Mesothelial cell of epicardium (in vitro differentiated cells): ENCODE data around the gene SLC9A7. TPM values are rescaled to one million over a fixed set of nuclear protein-coding genes. Genes with fewer than 3 reads are reported as not detected.

ENCODE experiments used
- DNase-seq, 2 experiments: peaks; one replicate each; pipeline ENCODE4 v3.0.0; 2021; ENCODE audit warnings: low spot score in 2 of 2; ENCODE audit not compliant: unreplicated experiment in 2 of 2
- H3K27ac Mint-ChIP-seq: 2 replicates; pipeline ENCODE4 v1.8.0; 2021; ENCODE audit warnings: mixed read lengths
- H3K27me3 Mint-ChIP-seq: 2 replicates; pipeline ENCODE4 v1.8.0; 2021; ENCODE audit warnings: low read depth, mixed read lengths
- H3K36me3 Mint-ChIP-seq: 2 replicates; pipeline ENCODE4 v1.8.0; 2021; ENCODE audit warnings: mixed read lengths
- H3K4me1 Mint-ChIP-seq: 2 replicates; pipeline ENCODE4 v1.8.0; 2021; ENCODE audit warnings: mixed read lengths
- H3K4me3 Mint-ChIP-seq: 2 replicates; pipeline ENCODE4 v1.8.0; 2021; ENCODE audit warnings: mild to moderate bottlenecking, moderate library complexity, mixed read lengths
- H3K9me3 Mint-ChIP-seq: 2 replicates; pipeline ENCODE4 v1.8.0; 2021; ENCODE audit warnings: mixed read lengths
- total RNA-seq: library from RNA; stranded (reverse); gene quantifications from 3 replicates; pipeline ENCODE4 v1.2.1, GENCODE V29; 2021
- TF ChIP-seq, protein P1 (sequence below): fragments of 200-600 bp; sonication (generic); IDR thresholded peaks from one replicate; pipeline ENCODE4 v1.5.0; 2021; ENCODE audit warnings: antibody characterized with exemption; ENCODE audit not compliant: unreplicated experiment

The SLC9A7 gene
- total RNA-seq, 1 donor from 2014 or later = 14.1 TPM

DNA sequence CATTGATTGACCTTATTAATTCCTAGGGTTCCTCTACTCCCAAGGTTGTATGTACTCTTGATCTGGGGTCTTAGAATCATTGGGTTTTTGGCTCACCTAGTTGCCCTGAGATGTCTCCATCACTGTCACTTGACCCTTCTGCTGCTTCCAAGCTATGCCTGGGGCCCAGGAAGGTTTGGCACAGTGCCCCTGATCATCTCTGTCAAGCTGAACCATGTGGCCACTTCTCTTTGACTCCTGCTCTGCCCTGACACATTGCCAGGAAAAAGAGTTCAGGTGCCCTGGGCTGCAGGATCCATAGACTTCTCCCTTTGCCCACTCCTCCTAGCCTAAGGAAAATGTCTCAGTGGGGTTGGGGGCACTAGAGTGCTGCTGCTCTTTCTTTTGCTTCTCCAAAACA, 189.3 kb downstream of the SLC9A7 start:
- Mint-ChIP-seq H3K27ac (no peak overlapping the region), H3K4me3 (no peak overlapping the region), H3K4me1 (no peaks in the 10 kb centered on the region), H3K27me3 (peaks cover 29% of the 10 kb centered on the region), H3K9me3 (peaks cover 3% of the 10 kb centered on the region), H3K36me3 (no peaks in the 10 kb centered on the region)
- DNase-seq = no peak
- TF ChIP-seq, protein P1, sequence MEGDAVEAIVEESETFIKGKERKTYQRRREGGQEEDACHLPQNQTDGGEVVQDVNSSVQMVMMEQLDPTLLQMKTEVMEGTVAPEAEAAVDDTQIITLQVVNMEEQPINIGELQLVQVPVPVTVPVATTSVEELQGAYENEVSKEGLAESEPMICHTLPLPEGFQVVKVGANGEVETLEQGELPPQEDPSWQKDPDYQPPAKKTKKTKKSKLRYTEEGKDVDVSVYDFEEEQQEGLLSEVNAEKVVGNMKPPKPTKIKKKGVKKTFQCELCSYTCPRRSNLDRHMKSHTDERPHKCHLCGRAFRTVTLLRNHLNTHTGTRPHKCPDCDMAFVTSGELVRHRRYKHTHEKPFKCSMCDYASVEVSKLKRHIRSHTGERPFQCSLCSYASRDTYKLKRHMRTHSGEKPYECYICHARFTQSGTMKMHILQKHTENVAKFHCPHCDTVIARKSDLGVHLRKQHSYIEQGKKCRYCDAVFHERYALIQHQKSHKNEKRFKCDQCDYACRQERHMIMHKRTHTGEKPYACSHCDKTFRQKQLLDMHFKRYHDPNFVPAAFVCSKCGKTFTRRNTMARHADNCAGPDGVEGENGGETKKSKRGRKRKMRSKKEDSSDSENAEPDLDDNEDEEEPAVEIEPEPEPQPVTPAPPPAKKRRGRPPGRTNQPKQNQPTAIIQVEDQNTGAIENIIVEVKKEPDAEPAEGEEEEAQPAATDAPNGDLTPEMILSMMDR = no peak

GRCh38 chrX:46567388-46567787, 191.5 kb downstream of the SLC9A7 start:
- H3K9me3 Mint-ChIP-seq = peaks cover 12% of the 10 kb centered on the region
- H3K27me3 Mint-ChIP-seq = peaks cover 11% of the 10 kb centered on the region
- TF ChIP-seq, protein P1 = no peak
- no peak overlapping the region for H3K27ac Mint-ChIP-seq
- H3K4me1 Mint-ChIP-seq = no peaks in the 10 kb centered on the region
- no peak for DNase-seq
- peaks cover 2% of the 10 kb centered on the region for H3K36me3 Mint-ChIP-seq
- H3K4me3 Mint-ChIP-seq = no peak overlapping the region

DNA sequence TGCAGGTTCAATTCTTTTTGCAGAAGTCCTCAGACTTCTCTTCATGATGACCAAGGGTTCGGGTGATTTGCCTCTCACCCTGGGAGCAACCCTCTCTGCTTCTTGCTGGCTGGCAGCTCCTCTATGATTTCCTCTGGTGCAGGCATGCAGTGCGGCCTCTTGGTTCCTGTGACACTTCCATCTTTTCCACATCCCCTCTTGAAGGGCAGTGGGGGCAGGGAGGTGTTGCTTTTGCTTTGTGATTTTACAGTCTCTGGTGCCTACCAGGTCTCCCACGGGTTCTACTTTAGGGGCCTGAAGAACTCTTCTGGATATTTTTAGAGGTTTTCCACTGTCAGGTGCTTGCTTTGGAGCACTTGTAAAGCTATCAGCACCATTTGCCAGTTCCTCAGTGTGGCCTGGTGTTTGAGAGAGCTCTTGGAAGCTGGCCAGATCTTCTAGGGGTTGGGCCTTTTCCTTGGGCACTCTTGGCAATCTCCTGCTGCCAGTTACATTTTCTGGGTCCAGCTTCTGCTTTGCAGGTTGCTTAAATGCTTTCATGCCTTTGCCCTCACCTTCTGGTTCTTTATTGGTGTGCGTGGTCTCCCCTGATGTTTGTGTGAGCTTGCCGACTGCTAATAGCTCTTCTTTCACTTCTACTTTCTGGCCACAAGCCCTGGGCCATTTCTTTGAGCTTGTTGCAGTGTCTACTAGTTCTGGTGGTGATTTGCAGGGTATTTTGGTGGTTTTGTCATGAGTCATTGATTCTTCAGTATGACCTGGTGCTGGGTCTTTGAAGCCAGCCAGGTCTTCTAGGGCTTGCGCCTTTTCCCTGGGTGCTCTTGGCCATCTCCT, 196.9 kb downstream of the SLC9A7 start:
- Mint-ChIP-seq H3K27me3 (no peaks in the 10 kb centered on the region), H3K9me3 (peaks cover 32% of the 10 kb centered on the region), H3K27ac (no peak overlapping the region)

GRCh38 chrX:46559062-46559461, 199.9 kb downstream of the SLC9A7 start:
- no peak for DNase-seq
- no peak overlapping the region for H3K4me3 Mint-ChIP-seq
- no peak overlapping the region for H3K27ac Mint-ChIP-seq
- H3K36me3 Mint-ChIP-seq = no peaks in the 10 kb centered on the region
- no peaks in the 10 kb centered on the region for H3K27me3 Mint-ChIP-seq
- H3K9me3 Mint-ChIP-seq = peaks cover 31% of the 10 kb centered on the region
- TF ChIP-seq, protein P1 = no peak
- no peaks in the 10 kb centered on the region for H3K4me1 Mint-ChIP-seq

More for the DNA sequence above, 196.9 kb downstream of the SLC9A7 start:
- TF ChIP-seq, protein P1 = no peak
- Mint-ChIP-seq H3K4me1 (no peaks in the 10 kb centered on the region), H3K4me3 (no peak overlapping the region), H3K36me3 (peaks cover 2% of the 10 kb centered on the region)
- DNase-seq = no peak

DNA sequence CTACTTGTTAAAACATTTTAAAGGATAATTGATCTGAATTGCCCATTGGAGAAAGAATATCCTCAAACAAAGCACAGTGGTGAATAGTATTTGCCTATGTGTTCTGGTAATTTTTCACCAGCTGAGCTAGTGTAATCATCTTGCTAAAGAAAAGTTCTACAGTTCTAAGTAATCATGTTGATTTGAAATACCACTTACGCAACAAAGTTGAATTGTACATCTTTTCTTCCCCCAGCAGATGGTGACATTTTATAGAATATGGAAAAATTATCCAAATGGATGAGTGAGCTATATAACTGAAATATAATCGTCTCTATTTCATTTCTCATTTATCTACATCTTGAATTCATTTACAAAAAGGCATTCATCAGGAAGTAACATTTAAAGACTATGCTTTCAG, 204.0 kb downstream of the SLC9A7 start:
- Mint-ChIP-seq H3K9me3 (peaks cover 23% of the 10 kb centered on the region), H3K4me3 (no peak overlapping the region), H3K36me3 (peaks cover 4% of the 10 kb centered on the region), H3K4me1 (peaks cover 5% of the 10 kb centered on the region), H3K27me3 (no peaks in the 10 kb centered on the region), H3K27ac (no peak overlapping the region)
- no peak for DNase-seq
- TF ChIP-seq, protein P1 = peak; percentile 22
